ENCODE measurements around the gene XAGE3. TPM values are rescaled to one million over a fixed set of nuclear protein-coding genes. Genes with fewer than 3 reads are reported as not detected.
"Not testable (repeated sequence)": the region's sequence is repeated elsewhere in the genome, so short reads cannot be mapped to it uniquely, and the experiment has no call there.

Gene XAGE3
- not detected for total RNA-seq
- long read RNA-seq, donor 1, result 0 reads
- long read RNA-seq, donor 2, result 0 reads

DNA sequence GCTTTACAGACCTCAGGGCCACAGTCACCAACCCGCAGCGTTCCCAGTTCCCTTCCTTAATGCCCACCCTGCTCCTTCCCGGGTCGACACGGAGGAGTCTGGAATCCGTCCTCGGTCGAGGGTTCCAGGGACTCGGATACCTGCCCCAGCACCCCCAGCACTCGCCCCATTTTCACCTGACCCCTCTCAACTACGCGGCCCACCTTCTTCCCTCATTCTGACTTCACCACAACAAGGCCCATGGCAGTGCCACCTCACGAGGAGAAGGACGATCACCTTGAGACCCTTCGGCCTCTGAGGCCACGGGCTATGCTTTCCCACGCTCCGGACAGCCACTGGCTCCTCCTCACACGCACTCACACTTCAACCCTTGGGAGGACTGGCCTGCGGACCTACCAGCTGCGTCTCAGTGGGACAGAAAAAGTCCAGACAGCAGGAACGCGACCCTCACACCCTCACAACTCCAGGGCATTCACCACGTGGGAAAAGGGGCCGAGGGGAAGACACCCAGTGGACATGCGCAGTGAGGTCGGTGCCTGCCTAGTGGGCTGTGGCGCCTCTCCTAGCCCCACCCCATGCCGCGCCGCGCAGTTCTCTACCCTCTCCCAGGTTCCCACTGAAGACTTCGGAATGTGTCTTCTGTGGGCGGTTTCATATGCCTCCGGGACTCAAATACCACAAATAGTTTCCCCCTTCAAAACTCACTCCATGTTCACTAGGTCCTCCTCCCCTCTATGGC lies at the start of gene XAGE3:
Gene XAGE3, minus strand, starts transcription at position 474 of the 739 bp plus-strand sequence. CDS start 950 bp downstream, outside the sequence.
- no peak for DNase-seq (ENCODE audit: low spot score)
- intact Hi-C loops (cut with DNase I), result no loop called here

- DNase-seq (ENCODE audit: low spot score); intact Hi-C loops (cut with DNase I): not testable (repeated sequence)
These were observed 46.8 kb upstream of the XAGE3 start for GRCh38 chrX:52914704-52915103.

- DNase-seq (ENCODE audit: low spot score); intact Hi-C loops (cut with DNase I): not testable (repeated sequence)
These were observed 45.8 kb upstream of the XAGE3 start for GRCh38 chrX:52913681-52914080.

- intact Hi-C loops (cut with DNase I); DNase-seq (ENCODE audit: low spot score): not testable (repeated sequence)
These were observed 41.6 kb upstream of the XAGE3 start for GRCh38 chrX:52909313-52909969.

- intact Hi-C loops (cut with DNase I); DNase-seq (ENCODE audit: low spot score): not testable (repeated sequence)
These were observed 40.0 kb upstream of the XAGE3 start for GRCh38 chrX:52907900-52908299.

DNA sequence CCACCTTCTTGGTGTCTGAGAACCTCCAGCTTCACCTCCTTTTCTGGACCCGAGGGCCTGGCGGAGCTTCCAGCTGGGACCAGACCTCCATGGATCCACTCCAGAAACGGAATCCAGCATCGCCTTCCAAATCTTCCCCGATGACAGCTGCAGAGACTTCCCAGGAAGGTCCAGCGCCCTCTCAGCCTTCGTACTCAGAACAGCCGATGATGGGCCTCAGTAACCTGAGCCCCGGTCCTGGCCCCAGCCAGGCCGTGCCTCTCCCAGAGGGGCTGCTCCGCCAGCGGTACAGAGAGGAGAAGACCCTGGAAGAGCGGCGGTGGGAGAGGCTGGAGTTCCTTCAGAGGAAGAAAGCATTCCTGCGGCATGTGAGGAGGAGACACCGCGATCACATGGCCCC lies 39.3 kb upstream of the XAGE3 start:
- intact Hi-C loops (cut with DNase I); DNase-seq (ENCODE audit: low spot score): not testable (repeated sequence)

DNA sequence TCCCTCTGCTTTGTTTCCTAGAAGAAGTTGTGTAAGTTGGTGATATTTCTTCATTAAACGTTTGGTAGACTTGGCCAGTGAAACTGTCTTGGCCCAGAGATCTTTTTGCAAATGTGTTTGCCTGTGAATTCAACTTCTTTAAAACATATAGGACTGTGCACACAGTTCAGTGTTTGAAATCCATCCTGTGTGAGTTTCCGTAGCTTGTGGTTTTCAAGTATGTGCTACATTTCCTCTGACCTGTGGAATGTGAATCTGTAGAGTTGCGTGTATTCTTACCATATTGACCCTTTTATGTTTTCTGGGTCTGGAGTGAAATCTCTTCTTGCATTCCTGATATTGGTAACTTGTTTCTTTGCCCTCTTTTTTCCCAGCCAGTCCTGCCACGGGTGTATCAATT lies 38.2 kb upstream of the XAGE3 start:
- intact Hi-C loops (cut with DNase I); DNase-seq (ENCODE audit: low spot score): not testable (repeated sequence)

- intact Hi-C loops (cut with DNase I), result not testable (repeated sequence)
These were observed 37.6 kb upstream of the XAGE3 start for GRCh38 chrX:52905531-52905930.

DNA sequence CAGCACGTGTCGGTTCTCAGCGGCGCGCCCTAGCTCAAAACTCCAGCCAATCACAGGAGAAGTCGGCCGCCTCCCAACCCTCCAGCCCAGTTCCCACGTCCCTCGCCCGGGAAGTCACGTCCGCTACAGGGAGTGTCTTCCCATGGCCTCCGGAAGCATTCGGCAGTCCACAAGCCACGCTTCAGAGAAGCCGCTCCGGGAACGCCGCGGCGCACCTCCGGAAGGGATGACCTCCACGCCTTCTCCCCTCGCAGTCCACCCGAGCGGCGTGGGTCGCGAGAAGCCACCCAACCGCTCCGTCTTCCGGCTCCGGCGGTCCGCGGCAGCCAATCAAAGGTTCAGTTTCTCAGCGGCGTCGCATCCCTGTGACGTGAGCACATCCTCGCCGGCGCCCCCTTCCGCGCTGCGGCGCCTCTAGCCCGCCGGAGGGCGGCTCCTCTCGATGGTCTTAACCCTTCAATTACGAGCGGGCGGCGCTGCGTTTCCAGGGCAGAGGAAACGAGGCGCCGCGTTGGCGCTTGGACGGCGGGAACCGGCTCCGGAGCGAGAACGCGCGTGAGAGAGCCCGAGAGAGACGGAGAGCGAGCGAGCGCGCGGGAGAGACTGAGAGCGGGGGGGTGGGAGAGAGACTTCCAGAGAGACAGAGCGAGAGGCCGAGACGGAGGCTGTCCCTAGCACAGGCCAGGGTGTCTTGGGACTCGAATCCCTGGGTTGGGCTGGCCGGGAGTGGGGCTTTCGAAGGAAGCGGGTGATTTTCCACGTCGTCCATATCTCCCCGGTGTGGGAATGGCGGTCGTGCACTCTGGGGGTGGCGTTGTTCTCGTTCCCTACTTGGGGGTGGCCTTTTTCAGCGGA lies 29.2 kb upstream of the XAGE3 start, which contains the start of gene FAM156B:
Gene FAM156B, plus strand, starts transcription at position 476 of the 855 bp plus-strand sequence. CDS start 9,896 bp downstream, outside the sequence.
- intact Hi-C loops (cut with DNase I), result not testable (repeated sequence)

More at GRCh38 chrX:52905531-52905930, 37.6 kb upstream of the XAGE3 start:
- not testable (repeated sequence) for DNase-seq (ENCODE audit: low spot score)

DNA sequence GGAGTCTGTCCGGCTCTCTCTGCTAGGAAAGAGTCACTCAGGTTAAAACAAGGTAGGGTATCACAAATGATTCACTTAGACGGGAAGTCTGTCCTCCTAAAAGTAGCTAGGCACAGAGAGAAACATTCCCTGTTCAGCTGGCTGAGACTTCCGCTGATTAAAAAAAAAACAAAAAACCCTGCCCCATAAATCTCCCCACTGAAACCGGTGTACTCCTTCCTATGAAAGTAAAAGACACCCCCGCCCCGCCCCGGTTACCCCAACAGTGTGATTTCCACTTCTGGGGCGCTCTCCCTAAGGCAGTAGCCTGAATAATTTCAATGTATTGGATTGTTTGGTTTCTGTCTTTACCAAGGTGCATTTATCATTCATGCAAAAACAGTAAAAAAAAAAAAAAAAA lies 28.6 kb upstream of the XAGE3 start:
- intact Hi-C loops (cut with DNase I); DNase-seq (ENCODE audit: low spot score): not testable (repeated sequence)

More for the DNA sequence above, 29.2 kb upstream of the XAGE3 start, which contains the start of gene FAM156B:
- DNase-seq (ENCODE audit: low spot score), result not testable (repeated sequence)

GRCh38 chrX:52888090-52888489 lies 20.2 kb upstream of the XAGE3 start:
- DNase-seq (ENCODE audit: low spot score); intact Hi-C loops (cut with DNase I): not testable (repeated sequence)

DNA sequence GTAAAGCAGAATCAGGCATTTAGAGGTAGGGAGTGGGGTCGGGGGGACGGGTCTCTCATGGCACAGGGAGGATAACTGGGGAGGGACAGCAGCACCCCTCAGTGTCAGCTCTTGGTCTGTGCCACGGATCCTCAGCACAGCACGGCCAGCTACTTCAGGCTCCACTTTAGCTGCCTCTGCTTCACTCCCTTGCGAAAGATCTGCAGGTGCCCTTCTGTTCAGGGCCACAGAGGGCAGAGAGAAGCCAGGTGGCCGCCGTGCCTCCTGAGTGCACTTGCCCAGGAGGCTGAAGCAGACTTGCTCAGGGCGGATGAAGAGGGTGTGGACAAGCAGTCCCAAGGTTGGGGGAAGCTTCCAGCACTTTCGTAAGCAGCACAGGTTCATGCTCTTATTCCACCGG lies 19.6 kb upstream of the XAGE3 start:
- intact Hi-C loops (cut with DNase I), result not testable (repeated sequence)

GRCh38 chrX:52876386-52876785 lies 8.5 kb upstream of the XAGE3 start:
- DNase-seq (ENCODE audit: low spot score); intact Hi-C loops (cut with DNase I): not testable (repeated sequence)

More for the DNA sequence above, 19.6 kb upstream of the XAGE3 start:
- DNase-seq (ENCODE audit: low spot score), result not testable (repeated sequence)

DNA sequence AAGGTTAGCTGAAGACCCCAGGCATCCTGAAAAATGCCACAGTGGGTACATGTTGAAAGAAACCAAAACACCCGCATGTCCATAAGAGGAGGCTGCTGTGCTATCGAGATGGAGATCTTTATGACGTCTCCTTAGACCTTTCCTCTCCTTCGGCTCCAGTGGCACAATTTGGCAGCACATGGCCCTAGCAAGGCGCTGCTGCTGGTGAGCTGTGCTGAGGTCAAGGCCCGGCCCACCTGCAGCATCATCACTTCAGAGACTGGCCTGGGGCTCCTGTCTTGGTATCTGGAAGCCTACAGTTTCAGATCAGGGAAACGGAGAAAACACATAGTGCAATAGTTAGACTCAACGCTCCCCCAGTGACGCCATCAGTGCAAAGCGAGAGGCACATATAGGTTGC lies 7.6 kb upstream of the XAGE3 start:
- intact Hi-C loops (cut with DNase I), result not testable (repeated sequence)

GRCh38 chrX:52874661-52875060 lies 6.8 kb upstream of the XAGE3 start:
- DNase-seq (ENCODE audit: low spot score), result no peak
- intact Hi-C loops (cut with DNase I), result no loop called here

More for the DNA sequence above, 7.6 kb upstream of the XAGE3 start:
- not testable (repeated sequence) for DNase-seq (ENCODE audit: low spot score)

GRCh38 chrX:52873825-52874224 lies 5.9 kb upstream of the XAGE3 start:
- intact Hi-C loops (cut with DNase I); DNase-seq (ENCODE audit: low spot score): not testable (repeated sequence)

GRCh38 chrX:52870046-52870445 lies 2.2 kb upstream of the XAGE3 start:
- no peak for DNase-seq (ENCODE audit: low spot score)
- intact Hi-C loops (cut with DNase I), result no loop called here

GRCh38 chrX:52865343-52865998 lies 2.4 kb downstream of the XAGE3 start:
- intact Hi-C loops (cut with DNase I), result no loop called here
- no peak for DNase-seq (ENCODE audit: low spot score)

All from posterior vena cava (tissue), 2 donors.